Fibroblast of pulmonary artery (primary cell): ENCODE data around the gene PALLD.

Experiments used
- DNase-seq: peaks from one replicate; pipeline ENCODE4 v3.0.0-alpha.2; 2010; ENCODE audit warnings: low read depth
- H3K4me3 ChIP-seq: replicated peaks from 2 replicates; pipeline ENCODE4 v1.5.1; 2011; ENCODE audit warnings: low read depth, mild to moderate bottlenecking, control low read depth, low read length, moderate library complexity
- TF ChIP-seq, protein P1 (sequence below): IDR thresholded peaks from 2 replicates; pipeline ENCODE4 v1.5.1; 2011; ENCODE audit warnings: mild to moderate bottlenecking, control low read depth, low read length, inconsistent platforms; ENCODE audit errors: missing control alignments

PALLD gene

DNA sequence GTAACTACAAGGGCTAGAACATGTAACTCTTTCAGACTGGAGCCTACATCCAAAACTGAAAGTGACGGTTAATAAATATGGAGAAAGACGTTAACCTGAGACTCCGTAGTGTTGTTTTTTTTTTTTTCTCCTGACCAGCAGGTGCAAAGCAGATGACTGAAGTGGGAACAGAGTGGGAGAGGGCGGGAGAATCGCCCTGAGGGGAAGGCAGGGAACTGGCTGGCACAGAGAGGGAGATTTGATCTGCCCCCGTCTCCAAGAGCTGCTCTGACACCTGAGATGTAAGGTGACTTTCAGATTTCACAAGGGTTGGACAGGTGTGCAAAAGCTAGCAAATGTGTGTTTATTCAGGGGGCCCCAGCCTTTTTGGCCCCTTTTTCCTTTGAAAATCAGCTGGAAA lies 180.2 kb downstream of the PALLD start:
- no peak for DNase-seq
- TF ChIP-seq, protein P1, sequence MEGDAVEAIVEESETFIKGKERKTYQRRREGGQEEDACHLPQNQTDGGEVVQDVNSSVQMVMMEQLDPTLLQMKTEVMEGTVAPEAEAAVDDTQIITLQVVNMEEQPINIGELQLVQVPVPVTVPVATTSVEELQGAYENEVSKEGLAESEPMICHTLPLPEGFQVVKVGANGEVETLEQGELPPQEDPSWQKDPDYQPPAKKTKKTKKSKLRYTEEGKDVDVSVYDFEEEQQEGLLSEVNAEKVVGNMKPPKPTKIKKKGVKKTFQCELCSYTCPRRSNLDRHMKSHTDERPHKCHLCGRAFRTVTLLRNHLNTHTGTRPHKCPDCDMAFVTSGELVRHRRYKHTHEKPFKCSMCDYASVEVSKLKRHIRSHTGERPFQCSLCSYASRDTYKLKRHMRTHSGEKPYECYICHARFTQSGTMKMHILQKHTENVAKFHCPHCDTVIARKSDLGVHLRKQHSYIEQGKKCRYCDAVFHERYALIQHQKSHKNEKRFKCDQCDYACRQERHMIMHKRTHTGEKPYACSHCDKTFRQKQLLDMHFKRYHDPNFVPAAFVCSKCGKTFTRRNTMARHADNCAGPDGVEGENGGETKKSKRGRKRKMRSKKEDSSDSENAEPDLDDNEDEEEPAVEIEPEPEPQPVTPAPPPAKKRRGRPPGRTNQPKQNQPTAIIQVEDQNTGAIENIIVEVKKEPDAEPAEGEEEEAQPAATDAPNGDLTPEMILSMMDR, result no peak
- H3K4me3 ChIP-seq, result no peak overlapping the region

DNA sequence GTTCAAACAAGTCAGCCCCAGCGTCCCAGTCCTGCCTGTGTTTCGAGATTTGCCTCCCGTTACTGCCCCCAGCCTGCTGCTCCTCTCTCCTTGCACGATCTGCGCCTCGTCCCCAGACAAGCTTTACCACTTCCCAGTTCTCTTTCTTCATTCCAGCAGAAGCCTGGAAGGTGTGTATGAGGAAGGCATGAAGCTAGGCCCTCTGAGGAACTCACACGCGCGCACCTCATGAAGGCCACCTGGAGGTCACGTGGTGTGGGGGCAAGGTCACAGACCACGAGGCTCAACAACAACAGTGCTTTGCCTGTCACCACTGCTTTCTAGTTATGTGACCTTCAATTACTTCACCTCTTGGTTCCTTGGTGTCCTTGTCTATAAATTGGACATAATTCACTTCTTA lies 181.0 kb downstream of the PALLD start:
- no peak for DNase-seq
- no peak overlapping the region for H3K4me3 ChIP-seq
- TF ChIP-seq, protein P1, result no peak

DNA sequence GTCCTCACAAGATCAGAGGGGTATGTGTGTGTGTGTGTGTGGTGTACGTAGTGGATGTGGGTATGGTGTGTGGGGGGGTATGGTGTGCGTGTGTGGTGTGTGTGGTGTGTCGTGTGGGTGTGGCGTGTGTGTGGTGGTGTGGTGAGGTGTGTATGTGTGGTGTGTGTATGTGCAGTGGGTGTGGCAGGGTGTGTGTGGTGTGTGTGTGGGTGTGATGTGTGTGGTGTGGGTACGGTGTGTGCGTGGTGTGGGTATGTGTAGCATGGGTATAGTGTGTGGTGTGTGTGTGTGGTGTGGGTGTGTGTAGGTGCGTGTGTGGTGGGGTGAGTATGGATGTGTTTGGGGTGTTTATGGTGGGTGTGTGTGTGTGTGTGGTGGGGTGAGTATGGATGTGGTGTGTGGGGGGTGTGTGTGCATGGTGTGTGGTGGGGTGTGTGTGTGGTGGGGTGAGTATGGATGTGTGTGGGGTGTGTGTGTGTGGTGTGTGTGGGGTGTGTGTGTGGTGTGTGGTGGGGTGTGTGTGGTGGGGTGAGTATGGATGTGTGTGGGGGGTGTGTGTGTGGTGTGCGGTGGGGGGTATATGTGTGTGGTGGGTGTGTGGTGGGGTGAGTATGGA lies 182.0 kb downstream of the PALLD start:
- TF ChIP-seq, protein P1, result no peak
- no peak for DNase-seq
- no peak overlapping the region for H3K4me3 ChIP-seq

DNA sequence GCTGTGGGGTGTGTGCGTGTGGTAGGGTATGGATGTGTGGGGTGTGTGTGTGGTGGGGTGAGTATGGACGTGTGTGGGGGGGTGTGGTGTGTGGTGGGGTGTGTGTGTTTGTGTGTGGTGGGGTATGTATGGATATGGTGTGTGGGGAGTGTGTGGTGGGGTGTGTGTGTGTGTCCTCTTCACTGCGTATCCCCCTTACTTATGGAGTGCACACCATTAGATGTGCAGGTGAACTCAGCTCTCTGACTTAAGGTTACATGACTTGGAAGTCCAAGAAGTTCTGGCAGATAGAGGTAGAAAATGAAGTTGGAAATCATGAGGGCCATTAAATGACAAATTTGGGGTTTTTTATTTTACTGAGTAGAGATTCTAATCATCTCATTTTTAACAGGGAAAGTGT lies 182.5 kb downstream of the PALLD start:
- no peak overlapping the region for H3K4me3 ChIP-seq
- TF ChIP-seq, protein P1, result no peak
- no peak for DNase-seq

DNA sequence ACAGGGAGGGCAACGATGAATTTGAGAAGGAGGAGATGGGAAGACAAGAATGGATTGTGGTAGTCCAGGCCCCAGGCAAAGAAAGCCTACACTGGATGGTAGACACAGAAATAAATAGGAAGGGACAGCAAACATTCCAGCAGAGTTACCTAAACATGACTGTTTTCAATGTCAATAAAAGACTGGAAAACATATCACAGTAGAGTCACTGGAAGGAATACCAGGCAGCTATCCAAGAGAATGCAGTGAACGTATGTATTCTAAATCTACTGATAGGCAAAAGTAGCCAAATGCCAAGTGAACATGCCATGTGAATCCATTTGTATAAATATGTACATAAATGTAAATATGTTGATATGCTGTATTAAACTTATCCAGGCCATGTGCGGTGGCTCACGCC lies 183.0 kb downstream of the PALLD start:
- DNase-seq, result no peak
- TF ChIP-seq, protein P1, result no peak

DNA sequence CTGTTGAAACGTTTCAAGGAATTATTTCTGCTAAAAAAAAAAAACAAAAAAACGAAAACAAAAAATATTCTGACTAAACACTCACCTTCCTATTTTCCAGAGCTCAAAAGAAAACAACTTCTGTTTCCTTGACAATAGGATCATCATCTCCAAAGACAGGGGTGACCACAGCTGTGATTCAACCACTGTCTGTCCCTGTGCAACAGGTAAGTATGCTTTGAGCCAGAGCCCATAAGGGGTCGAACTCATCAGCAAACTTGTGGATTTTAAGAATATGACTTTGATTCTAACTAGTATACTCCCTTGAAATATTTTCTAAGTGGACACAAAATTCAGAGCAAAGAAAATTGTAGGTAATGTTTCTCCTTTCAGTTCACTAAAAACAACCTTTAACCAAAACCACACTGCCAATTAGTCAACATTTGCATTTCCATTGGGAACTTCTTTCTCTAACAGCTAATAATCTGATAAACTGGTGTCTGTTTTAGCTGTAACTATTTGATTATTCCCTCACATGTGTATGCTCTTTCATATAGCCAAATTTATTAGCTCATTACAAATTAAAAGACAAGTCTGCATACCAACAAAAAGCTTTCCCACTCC lies 186.1 kb downstream of the PALLD start:
- TF ChIP-seq, protein P1, result no peak
- no peak for DNase-seq
- no peak overlapping the region for H3K4me3 ChIP-seq

More for the DNA sequence above, 183.0 kb downstream of the PALLD start:
- no peak overlapping the region for H3K4me3 ChIP-seq

DNA sequence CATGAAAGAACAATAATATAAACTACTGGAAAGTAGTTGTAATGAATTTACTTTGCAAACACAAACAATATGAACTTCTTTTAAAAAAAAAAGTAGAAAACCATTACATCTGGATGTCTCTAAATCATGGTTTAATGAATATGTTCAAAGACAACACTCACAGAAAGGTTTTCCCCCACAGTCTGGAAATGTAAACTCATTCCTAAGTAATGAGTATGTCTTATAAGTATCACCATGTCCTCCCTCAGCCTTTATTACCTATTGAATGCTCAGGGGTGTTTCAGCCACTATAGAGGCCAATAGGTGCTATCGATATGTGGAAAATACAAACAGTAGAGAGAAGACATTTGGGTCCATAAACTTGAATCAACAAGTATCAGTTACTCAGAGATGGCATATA lies 186.7 kb downstream of the PALLD start:
- TF ChIP-seq, protein P1, result no peak
- DNase-seq, result no peak
- H3K4me3 ChIP-seq, result no peak overlapping the region
